Tibial nerve (tissue), 4 donors: Measurements from ENCODE around the gene NOS1AP. TPM values are rescaled to one million over a fixed set of nuclear protein-coding genes. Genes with fewer than 3 reads are reported as not detected.
"Not testable (repeated sequence)": the region's sequence is repeated elsewhere in the genome, so short reads cannot be mapped to it uniquely, and the experiment has no call there.

Experiments
- DNase-seq, 2 donors: peaks; one replicate each; pipeline ENCODE4 v3.0.0-alpha.2; 2019; ENCODE audit warnings: low spot score in 2 of 2
- H3K27ac ChIP-seq, 4 donors: fragments of 200-600 bp; sonication (generic) in 3 of 4; one replicate each; pipeline ENCODE4 v1.5.1; 2017 to 2019; ENCODE audit warnings: mild to moderate bottlenecking in 1 of 4
- H3K27me3 ChIP-seq, 2 donors: fragments of 200-600 bp; sonication (generic) in 1 of 2; one replicate each; pipeline versions ENCODE4 v1.5.1 to v1.6.0; 2017 to 2019
- H3K36me3 ChIP-seq, 3 donors: fragments of 200-600 bp; sonication (generic); one replicate each; pipeline ENCODE4 v1.5.1; 2018 to 2019
- H3K4me1 ChIP-seq, 4 donors: fragments of 200-600 bp; sonication (generic) in 3 of 4; one replicate each; pipeline ENCODE4 v1.5.1; 2017 to 2019
- H3K4me3 ChIP-seq, 4 donors: fragments of 200-600 bp; sonication (generic) in 3 of 4; one replicate each; pipeline ENCODE4 v1.5.1; 2017 to 2019; ENCODE audit warnings: mild to moderate bottlenecking in 1 of 4, moderate library complexity in 1 of 4
- H3K9me3 ChIP-seq, 4 donors: fragments of 200-600 bp; sonication (generic) in 3 of 4; one replicate each; pipeline ENCODE4 v1.5.1; 2017 to 2019
- EP300 ChIP-seq, 2 donors: sonication (generic); formaldehyde crosslinking; IDR thresholded peaks; one replicate each; pipeline ENCODE4 v1.6.1; 2017; ENCODE audit warnings: antibody characterized with exemption in 2 of 2, mild to moderate bottlenecking in 1 of 2
- POLR2A ChIP-seq, 2 donors: fragments of 450-650 bp; IDR thresholded peaks; one replicate each; pipeline ENCODE4 v1.6.1; 2017; ENCODE audit warnings: antibody characterized with exemption in 2 of 2, mild to moderate bottlenecking in 2 of 2, moderate library complexity in 2 of 2
- WGBS, 2 donors: methylation state at CpG; one replicate each; pipeline ENCODE4 v1.1.5; 2018; 5-methylcytosine and 5-hydroxymethylcytosine counted together
- total RNA-seq, 4 donors: library from RNA; depleted of rRNA; stranded (reverse); fragments of >200 nt; gene quantifications; one replicate each; pipeline ENCODE4 v1.1.0, GENCODE V29; 2016
- TF ChIP-seq, protein P1 (sequence below), 5 experiments: fragments of 200-600 bp in 3 of 5; fragments of 450-650 bp in 2 of 5; sonication (generic) in 3 of 5; IDR thresholded peaks; one replicate each; pipeline ENCODE4 v1.5.1; 2016 to 2019; ENCODE audit warnings: antibody characterized with exemption in 5 of 5, mild to moderate bottlenecking in 3 of 5, moderate library complexity in 2 of 5

The NOS1AP gene
- total RNA-seq, 4 donors from 2014 or later = 2.7 to 11.2 (median 5.3) TPM

DNA sequence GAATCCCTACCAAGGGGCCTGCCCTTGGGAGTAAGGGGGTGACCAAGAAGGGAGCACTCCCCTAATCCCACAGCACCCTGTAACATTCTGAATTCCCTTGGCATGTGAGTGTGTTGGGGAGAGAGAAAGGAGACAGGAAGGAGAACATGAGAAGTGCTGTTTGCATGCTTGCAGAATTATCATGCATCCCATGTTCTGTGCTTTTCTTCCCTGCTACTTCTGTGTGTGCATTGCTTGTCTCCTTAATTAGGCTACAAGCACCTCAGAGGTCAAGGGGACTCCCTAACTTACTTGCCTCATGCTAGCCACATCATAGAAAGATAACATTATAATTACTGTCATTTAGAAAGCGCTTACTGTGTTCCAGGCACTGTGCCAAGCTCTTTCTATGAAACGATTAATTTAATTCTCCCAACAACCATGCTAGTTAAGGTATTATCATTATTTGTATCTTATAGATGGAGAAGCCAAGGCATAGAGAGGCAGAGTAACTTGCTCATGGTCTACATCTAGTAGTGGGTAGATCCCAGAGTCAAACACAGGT is 11.1 kb downstream of the NOS1AP start:
- Histone ChIP-seq H3K27me3 (no peaks in the 10 kb centered on the region), H3K36me3 (no peaks in the 10 kb centered on the region), H3K27ac (no peak overlapping the region), H3K4me3 (no peak overlapping the region), H3K4me1 (peaks cover 0 to 4% (median 0%) of the 10 kb centered on the region in 4 donors), H3K9me3 (no peaks in the 10 kb centered on the region)
- TF ChIP-seq EP300 (IDR thresholded peaks at IDR 0.05) (no peak), POLR2A (IDR thresholded peaks at IDR 0.05) (no peak)
- TF ChIP-seq, protein P1, sequence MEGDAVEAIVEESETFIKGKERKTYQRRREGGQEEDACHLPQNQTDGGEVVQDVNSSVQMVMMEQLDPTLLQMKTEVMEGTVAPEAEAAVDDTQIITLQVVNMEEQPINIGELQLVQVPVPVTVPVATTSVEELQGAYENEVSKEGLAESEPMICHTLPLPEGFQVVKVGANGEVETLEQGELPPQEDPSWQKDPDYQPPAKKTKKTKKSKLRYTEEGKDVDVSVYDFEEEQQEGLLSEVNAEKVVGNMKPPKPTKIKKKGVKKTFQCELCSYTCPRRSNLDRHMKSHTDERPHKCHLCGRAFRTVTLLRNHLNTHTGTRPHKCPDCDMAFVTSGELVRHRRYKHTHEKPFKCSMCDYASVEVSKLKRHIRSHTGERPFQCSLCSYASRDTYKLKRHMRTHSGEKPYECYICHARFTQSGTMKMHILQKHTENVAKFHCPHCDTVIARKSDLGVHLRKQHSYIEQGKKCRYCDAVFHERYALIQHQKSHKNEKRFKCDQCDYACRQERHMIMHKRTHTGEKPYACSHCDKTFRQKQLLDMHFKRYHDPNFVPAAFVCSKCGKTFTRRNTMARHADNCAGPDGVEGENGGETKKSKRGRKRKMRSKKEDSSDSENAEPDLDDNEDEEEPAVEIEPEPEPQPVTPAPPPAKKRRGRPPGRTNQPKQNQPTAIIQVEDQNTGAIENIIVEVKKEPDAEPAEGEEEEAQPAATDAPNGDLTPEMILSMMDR (IDR thresholded peaks at IDR 0.05) = no peak
- WGBS, 2 donors = 43 to 59% methylated on average over 2 of the region's 2 CpGs
- no peak for DNase-seq

DNA sequence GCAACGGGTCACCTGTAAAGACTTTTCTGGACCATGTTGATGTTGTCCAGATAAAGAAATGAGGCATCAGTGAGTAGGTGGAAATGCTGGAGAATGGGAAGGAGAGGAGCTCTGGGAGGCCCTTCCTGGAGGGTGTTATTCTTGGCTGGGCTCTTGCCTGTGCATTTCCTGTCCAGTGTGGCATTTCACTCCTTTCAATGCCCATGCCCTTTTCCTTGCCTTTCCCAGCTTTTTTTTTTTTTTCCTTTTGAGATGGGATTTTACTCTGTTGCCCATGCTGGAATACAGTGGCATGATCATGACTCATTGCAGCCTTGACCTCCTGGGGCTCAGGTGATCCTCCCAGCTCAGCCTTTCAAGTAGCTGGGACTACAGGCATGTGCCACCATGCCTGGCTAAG is 11.8 kb downstream of the NOS1AP start:
- Histone ChIP-seq H3K27ac (no peak overlapping the region), H3K27me3 (no peaks in the 10 kb centered on the region), H3K4me1 (peaks cover 0 to 4% (median 0%) of the 10 kb centered on the region in 4 donors), H3K9me3 (no peaks in the 10 kb centered on the region), H3K4me3 (no peak overlapping the region), H3K36me3 (no peaks in the 10 kb centered on the region)
- no peak for TF ChIP-seq POLR2A (IDR thresholded peaks at IDR 0.05)
- TF ChIP-seq EP300 (IDR thresholded peaks at IDR 0.05) = no peak
- TF ChIP-seq, protein P1 (IDR thresholded peaks at IDR 0.05) = no peak
- 82 to 90% methylated on average over 1 of the region's 1 CpG for WGBS, 2 donors
- no peak for DNase-seq

DNA sequence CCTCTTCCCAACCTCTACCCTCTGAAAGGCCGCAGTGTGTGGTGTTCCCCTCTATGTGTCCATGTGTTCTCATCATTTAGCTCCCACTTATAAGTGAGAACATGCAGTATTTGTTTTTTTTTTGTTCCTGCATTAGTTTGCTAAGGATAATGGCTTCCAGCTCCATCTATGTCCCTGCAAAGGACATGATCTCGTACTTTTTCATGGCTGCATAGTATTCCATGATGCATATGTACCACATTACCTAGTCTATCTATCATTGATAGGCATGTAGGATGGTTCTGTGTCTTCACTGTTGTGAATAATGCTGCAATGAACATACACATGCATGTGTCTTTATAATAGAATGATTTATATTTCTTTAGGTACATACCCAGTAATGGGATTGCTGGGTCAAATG is 12.6 kb downstream of the NOS1AP start:
- not testable (repeated sequence) for DNase-seq, H3K4me1 ChIP-seq, H3K27ac ChIP-seq, H3K9me3 ChIP-seq, H3K4me3 ChIP-seq, H3K27me3 ChIP-seq, H3K36me3 ChIP-seq
- 95 to 96% methylated on average over 2 of the region's 2 CpGs for WGBS, 2 donors

DNA sequence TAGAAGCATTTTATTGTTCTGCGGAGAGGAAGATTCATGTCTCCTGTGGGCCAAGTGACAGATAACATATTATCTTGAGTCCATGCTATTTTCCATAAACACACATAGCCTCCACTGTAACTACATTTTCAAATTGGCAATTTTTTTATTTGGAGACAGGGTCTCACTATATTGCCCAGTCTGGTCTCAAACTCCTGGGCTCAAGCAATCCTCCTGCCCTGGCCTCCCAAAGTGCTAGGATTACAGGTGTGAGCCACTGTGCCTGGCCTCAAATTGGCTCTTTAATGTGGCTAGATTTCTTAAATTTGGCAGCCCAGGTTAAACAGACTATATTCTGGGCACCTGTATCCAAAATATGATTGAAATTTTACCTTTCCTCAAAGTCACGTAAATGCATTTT is 13.8 kb downstream of the NOS1AP start:
- Histone ChIP-seq H3K36me3 (no peaks in the 10 kb centered on the region), H3K9me3 (no peaks in the 10 kb centered on the region), H3K27me3 (no peaks in the 10 kb centered on the region), H3K4me3 (no peak overlapping the region), H3K27ac (no peak overlapping the region), H3K4me1 (peaks cover 0 to 4% (median 0%) of the 10 kb centered on the region in 4 donors)
- TF ChIP-seq, protein P1 (IDR thresholded peaks at IDR 0.05) = no peak
- no peak for TF ChIP-seq EP300 (IDR thresholded peaks at IDR 0.05)
- TF ChIP-seq POLR2A (IDR thresholded peaks at IDR 0.05) = no peak
- 97 to 98% methylated on average over 2 of the region's 2 CpGs for WGBS, 2 donors
- DNase-seq = no peak

DNA sequence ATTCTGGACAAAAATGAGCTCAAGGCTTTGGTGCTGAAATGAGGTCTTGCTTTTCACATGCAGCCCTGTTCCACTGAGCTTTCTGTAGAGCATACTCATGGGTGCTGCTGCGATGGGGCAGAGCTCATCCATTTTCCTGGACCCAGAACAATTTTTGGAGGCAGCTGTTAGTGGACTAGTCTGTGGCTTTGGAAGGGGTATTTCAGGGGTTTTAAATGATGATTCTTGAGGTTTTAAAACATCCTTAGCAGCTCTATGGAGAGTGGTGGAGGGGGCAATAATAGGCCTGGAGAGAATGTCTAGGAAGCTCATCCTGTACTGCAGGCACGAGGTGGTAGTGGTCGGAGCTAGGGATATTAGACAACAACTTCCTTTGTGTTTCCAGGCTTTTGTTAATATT is 16.5 kb downstream of the NOS1AP start:
- DNase-seq = no peak
- H3K4me1 ChIP-seq = no peaks in the 10 kb centered on the region
- no peaks in the 10 kb centered on the region for H3K36me3 ChIP-seq
- TF ChIP-seq EP300 (IDR thresholded peaks at IDR 0.05) (no peak), POLR2A (IDR thresholded peaks at IDR 0.05) (no peak)
- TF ChIP-seq, protein P1 (IDR thresholded peaks at IDR 0.05) = no peak
- no peak overlapping the region for H3K27ac ChIP-seq
- no peaks in the 10 kb centered on the region for H3K9me3 ChIP-seq
- WGBS, 2 donors = 86 to 87% methylated on average over 3 of the region's 3 CpGs
- no peak overlapping the region for H3K4me3 ChIP-seq
- no peaks in the 10 kb centered on the region for H3K27me3 ChIP-seq

DNA sequence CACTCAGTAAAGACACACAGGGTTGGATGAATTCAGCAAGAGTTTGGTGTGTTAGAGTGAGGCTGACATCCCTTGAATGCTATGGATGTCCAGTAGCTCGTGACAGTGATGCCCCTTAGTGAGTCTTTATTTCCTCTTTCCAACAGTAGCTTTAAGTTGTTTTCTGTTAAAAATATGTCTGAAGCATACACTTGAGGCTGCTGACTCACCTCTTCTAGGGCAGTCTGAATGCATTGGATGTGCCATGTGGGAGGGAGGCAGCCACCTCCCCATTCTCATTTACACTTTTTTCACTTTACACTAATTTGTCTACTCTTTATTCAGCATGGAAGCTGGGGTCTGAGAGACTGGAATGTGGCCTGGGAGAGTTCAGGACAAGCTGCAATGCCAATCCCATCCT is 17.6 kb downstream of the NOS1AP start:
- H3K9me3 ChIP-seq = no peaks in the 10 kb centered on the region
- no peaks in the 10 kb centered on the region for H3K36me3 ChIP-seq
- no peak overlapping the region for H3K27ac ChIP-seq
- WGBS, 2 donors = 89% methylated on average over 1 of the region's 1 CpG
- no peak overlapping the region for H3K4me3 ChIP-seq
- TF ChIP-seq EP300 (IDR thresholded peaks at IDR 0.05) = no peak
- no peak for TF ChIP-seq POLR2A (IDR thresholded peaks at IDR 0.05)
- TF ChIP-seq, protein P1 (IDR thresholded peaks at IDR 0.05) = no peak
- no peaks in the 10 kb centered on the region for H3K27me3 ChIP-seq
- DNase-seq = no peak
- peaks cover 0 to 5% (median 2%) of the 10 kb centered on the region in 4 donors for H3K4me1 ChIP-seq
